Activated CD4-positive, alpha-beta T cell treated with anti-CD3 and anti-CD28 coated beads for 1 hour (primary cell): ENCODE results near the gene DYNLT1.
"Not testable (repeated sequence)": the region's sequence is repeated elsewhere in the genome, so short reads cannot be mapped to it uniquely, and the experiment has no call there.

ENCODE experiments used
- DNase-seq: peaks from one replicate; pipeline ENCODE4 v3.0.0-alpha.2; 2020

DYNLT1 gene

GRCh38 chr6:158620963-158621693 is 23.4 kb downstream of the DYNLT1 start:
- DNase-seq = peak; percentile 5

GRCh38 chr6:158619922-158620801 is 24.4 kb downstream of the DYNLT1 start:
- peak; percentile 0 for DNase-seq

GRCh38 chr6:158618289-158618688 is 26.3 kb downstream of the DYNLT1 start:
- not testable (repeated sequence) for DNase-seq

GRCh38 chr6:158614606-158615005 is 29.9 kb downstream of the DYNLT1 start:
- DNase-seq = not testable (repeated sequence)

- DNase-seq = no peak
These were observed 32.8 kb downstream of the DYNLT1 start for GRCh38 chr6:158611541-158612370.

GRCh38 chr6:158611039-158611438 is 33.5 kb downstream of the DYNLT1 start:
- no peak for DNase-seq

- no peak for DNase-seq
These were observed 34.1 kb downstream of the DYNLT1 start for GRCh38 chr6:158610319-158610968.

GRCh38 chr6:158609455-158610155 is 34.9 kb downstream of the DYNLT1 start:
- no peak for DNase-seq

GRCh38 chr6:158608221-158608620 is 36.3 kb downstream of the DYNLT1 start:
- DNase-seq = no peak

- no peak for DNase-seq
These were observed 37.0 kb downstream of the DYNLT1 start for GRCh38 chr6:158607411-158608170.

- DNase-seq = no peak
These were observed 37.6 kb downstream of the DYNLT1 start for GRCh38 chr6:158606935-158607334.

GRCh38 chr6:158606011-158606410 is 38.5 kb downstream of the DYNLT1 start:
- not testable (repeated sequence) for DNase-seq

- no peak for DNase-seq
These were observed 39.2 kb downstream of the DYNLT1 start for GRCh38 chr6:158605266-158605878.

GRCh38 chr6:158604048-158604406 is 40.5 kb downstream of the DYNLT1 start:
- DNase-seq = no peak

- DNase-seq = no peak
These were observed 41.1 kb downstream of the DYNLT1 start for GRCh38 chr6:158603261-158604047.

- no peak for DNase-seq
These were observed 44.9 kb downstream of the DYNLT1 start for GRCh38 chr6:158599635-158600034.

GRCh38 chr6:158597565-158597964 is 47.0 kb downstream of the DYNLT1 start:
- DNase-seq = no peak

GRCh38 chr6:158596861-158597260 is 47.7 kb downstream of the DYNLT1 start:
- no peak for DNase-seq

- no peak for DNase-seq
These were observed 49.3 kb downstream of the DYNLT1 start for GRCh38 chr6:158595223-158595622.

GRCh38 chr6:158593670-158594069 is 50.9 kb downstream of the DYNLT1 start:
- DNase-seq = no peak
